ENCODE measurements around the gene ADGRE1.

ADGRE1 gene

DNA sequence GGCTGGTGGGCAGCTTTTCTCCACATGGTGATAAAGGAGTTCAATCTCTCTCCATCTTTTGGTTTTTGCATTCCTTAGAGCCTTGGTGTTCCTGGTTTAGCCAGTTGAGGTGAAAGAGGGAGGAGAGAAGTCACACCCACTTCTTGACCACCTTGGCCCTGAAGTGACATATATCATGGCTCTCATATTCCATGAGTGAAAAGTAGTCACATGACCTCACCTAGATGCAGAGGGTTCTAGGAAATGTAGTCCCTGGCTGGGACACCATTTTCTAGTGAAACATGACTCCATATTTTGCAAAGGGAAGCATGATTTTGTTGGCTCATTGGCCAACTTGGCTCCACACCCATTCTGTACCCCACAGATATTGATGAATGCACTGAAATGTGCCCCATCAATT is 16.1 kb downstream of the ADGRE1 start:
- no peaks in the 10 kb centered on the region; the same call in 1 of the 2 replicates for H3K27me3 ChIP-seq (ENCODE audit: insufficient read depth, low read length)
- H3K4me2 ChIP-seq (ENCODE audit: low read length): no peak overlapping the region
- peaks cover 7% of the 10 kb centered on the region; the same call in 1 of the 2 replicates for H3K9me3 ChIP-seq (ENCODE audit: low read length)
- no peak overlapping the region for H3K4me3 ChIP-seq (ENCODE audit: low read depth, low read length, poor library complexity, severe bottlenecking)
- H3K4me1 ChIP-seq (ENCODE audit: insufficient read depth, low read length, severe bottlenecking): no peaks in the 10 kb centered on the region
- no peak overlapping the region for H3K9ac ChIP-seq (ENCODE audit: low read length)
- no peaks in the 10 kb centered on the region for H3K36me3 ChIP-seq (ENCODE audit: insufficient read depth, low read length)
- no peaks in the 10 kb centered on the region for H3F3A ChIP-seq (ENCODE audit: insufficient read depth, low read length)
- H4K20me1 ChIP-seq (ENCODE audit: insufficient read depth, low read length): no peaks in the 10 kb centered on the region
- TF ChIP-seq EZH2 (IDR thresholded peaks at IDR 0.05; ENCODE audit: borderline replicate concordance, low read length): no peak
- TF ChIP-seq, protein P1, sequence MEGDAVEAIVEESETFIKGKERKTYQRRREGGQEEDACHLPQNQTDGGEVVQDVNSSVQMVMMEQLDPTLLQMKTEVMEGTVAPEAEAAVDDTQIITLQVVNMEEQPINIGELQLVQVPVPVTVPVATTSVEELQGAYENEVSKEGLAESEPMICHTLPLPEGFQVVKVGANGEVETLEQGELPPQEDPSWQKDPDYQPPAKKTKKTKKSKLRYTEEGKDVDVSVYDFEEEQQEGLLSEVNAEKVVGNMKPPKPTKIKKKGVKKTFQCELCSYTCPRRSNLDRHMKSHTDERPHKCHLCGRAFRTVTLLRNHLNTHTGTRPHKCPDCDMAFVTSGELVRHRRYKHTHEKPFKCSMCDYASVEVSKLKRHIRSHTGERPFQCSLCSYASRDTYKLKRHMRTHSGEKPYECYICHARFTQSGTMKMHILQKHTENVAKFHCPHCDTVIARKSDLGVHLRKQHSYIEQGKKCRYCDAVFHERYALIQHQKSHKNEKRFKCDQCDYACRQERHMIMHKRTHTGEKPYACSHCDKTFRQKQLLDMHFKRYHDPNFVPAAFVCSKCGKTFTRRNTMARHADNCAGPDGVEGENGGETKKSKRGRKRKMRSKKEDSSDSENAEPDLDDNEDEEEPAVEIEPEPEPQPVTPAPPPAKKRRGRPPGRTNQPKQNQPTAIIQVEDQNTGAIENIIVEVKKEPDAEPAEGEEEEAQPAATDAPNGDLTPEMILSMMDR (IDR thresholded peaks at IDR 0.05; ENCODE audit: low read length): no peak
- H3K79me2 ChIP-seq (ENCODE audit: insufficient read depth, low read length): no peaks in the 10 kb centered on the region
- H3K9me2 ChIP-seq (ENCODE audit: low read depth, low read length): no peaks in the 10 kb centered on the region
- no peak overlapping the region for H2AFZ ChIP-seq (ENCODE audit: low read length)
- H3K27ac ChIP-seq (ENCODE audit: low read depth, low read length, poor library complexity, severe bottlenecking): no peak overlapping the region

GRCh38 chr19:6906559-6907060 is 19.2 kb downstream of the ADGRE1 start:
- H3F3A ChIP-seq (ENCODE audit: insufficient read depth, low read length): no peaks in the 10 kb centered on the region
- H3K27ac ChIP-seq (ENCODE audit: low read depth, low read length, poor library complexity, severe bottlenecking): no peak overlapping the region
- H3K4me1 ChIP-seq (ENCODE audit: insufficient read depth, low read length, severe bottlenecking): no peaks in the 10 kb centered on the region
- H3K9me2 ChIP-seq (ENCODE audit: low read depth, low read length): no peaks in the 10 kb centered on the region
- H3K79me2 ChIP-seq (ENCODE audit: insufficient read depth, low read length): no peaks in the 10 kb centered on the region
- no peak overlapping the region for H3K9ac ChIP-seq (ENCODE audit: low read length)
- peaks cover 7% of the 10 kb centered on the region; the same call in 1 of the 2 replicates for H3K9me3 ChIP-seq (ENCODE audit: low read length)
- no peak overlapping the region for H3K4me3 ChIP-seq (ENCODE audit: low read depth, low read length, poor library complexity, severe bottlenecking)
- H4K20me1 ChIP-seq (ENCODE audit: insufficient read depth, low read length): no peaks in the 10 kb centered on the region
- H3K4me2 ChIP-seq (ENCODE audit: low read length): no peak overlapping the region
- H3K36me3 ChIP-seq (ENCODE audit: insufficient read depth, low read length): no peaks in the 10 kb centered on the region
- H3K27me3 ChIP-seq (ENCODE audit: insufficient read depth, low read length): no peaks in the 10 kb centered on the region
- TF ChIP-seq, protein P1 (IDR thresholded peaks at IDR 0.05; ENCODE audit: low read length): no peak
- no peak for TF ChIP-seq EZH2 (IDR thresholded peaks at IDR 0.05; ENCODE audit: borderline replicate concordance, low read length)
- H2AFZ ChIP-seq (ENCODE audit: low read length): no peak overlapping the region

DNA sequence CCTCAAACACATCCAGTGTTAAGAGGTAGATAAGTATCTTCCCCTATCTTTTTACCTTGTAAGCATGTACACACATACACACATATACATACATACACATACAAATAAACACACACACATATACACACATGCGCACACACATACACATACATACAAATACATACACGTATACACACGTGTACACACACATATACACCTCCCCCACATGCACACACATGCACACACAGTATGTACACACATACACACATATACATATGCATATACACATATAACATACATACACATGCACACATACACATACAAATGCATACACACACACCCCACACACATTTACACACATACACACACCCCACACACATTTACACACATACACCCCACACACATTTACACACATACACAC is 24.1 kb downstream of the ADGRE1 start:
- peaks cover 6% of the 10 kb centered on the region; the same call in 1 of the 2 replicates for H3K9me3 ChIP-seq (ENCODE audit: low read length)

More for the DNA sequence above, 24.1 kb downstream of the ADGRE1 start:
- Histone ChIP-seq H3K36me3 (ENCODE audit: insufficient read depth, low read length) (no peaks in the 10 kb centered on the region), H3K9me2 (ENCODE audit: low read depth, low read length) (no peaks in the 10 kb centered on the region), H3K27me3 (ENCODE audit: insufficient read depth, low read length) (no peaks in the 10 kb centered on the region), H2AFZ (ENCODE audit: low read length) (no peak overlapping the region), H4K20me1 (ENCODE audit: insufficient read depth, low read length) (no peaks in the 10 kb centered on the region), H3K4me2 (ENCODE audit: low read length) (no peak overlapping the region), H3K27ac (ENCODE audit: low read depth, low read length, poor library complexity, severe bottlenecking) (no peak overlapping the region), H3K79me2 (ENCODE audit: insufficient read depth, low read length) (no peaks in the 10 kb centered on the region), H3K4me3 (ENCODE audit: low read depth, low read length, poor library complexity, severe bottlenecking) (no peak overlapping the region), H3F3A (ENCODE audit: insufficient read depth, low read length) (no peaks in the 10 kb centered on the region), H3K4me1 (ENCODE audit: insufficient read depth, low read length, severe bottlenecking) (no peaks in the 10 kb centered on the region), H3K9ac (ENCODE audit: low read length) (no peak overlapping the region)
- TF ChIP-seq, protein P1 (IDR thresholded peaks at IDR 0.05; ENCODE audit: low read length): no peak
- no peak for TF ChIP-seq EZH2 (IDR thresholded peaks at IDR 0.05; ENCODE audit: borderline replicate concordance, low read length)
